Sigmoid colon (tissue), 7 donors: ENCODE results near the gene DYNC1I1. TPM values are rescaled to one million over a fixed set of nuclear protein-coding genes. Genes with fewer than 3 reads are reported as not detected.

Experiments used
- DNase-seq: peaks from one replicate; pipeline ENCODE4 v3.0.0-alpha.2; 2019
- H3K27ac ChIP-seq, 4 donors: fragments of 200-600 bp; sonication (generic); one replicate each; pipeline ENCODE4 v1.5.1; 2016 to 2019; ENCODE audit warnings: mild to moderate bottlenecking in 1 of 4
- H3K27me3 ChIP-seq, 3 donors: fragments of 200-600 bp; sonication (generic); one replicate each; pipeline ENCODE4 v1.5.1; 2019; ENCODE audit warnings: mild to moderate bottlenecking in 1 of 3
- H3K36me3 ChIP-seq, 4 donors: fragments of 200-600 bp; sonication (generic); one replicate each; pipeline ENCODE4 v1.5.1; 2016 to 2019
- H3K4me1 ChIP-seq, 4 donors: fragments of 200-600 bp; sonication (generic); one replicate each; pipeline ENCODE4 v1.5.1; 2017 to 2019
- H3K4me3 ChIP-seq, 4 donors: fragments of 200-600 bp; sonication (generic); one replicate each; pipeline ENCODE4 v1.5.1; 2017 to 2019; ENCODE audit warnings: mild to moderate bottlenecking in 2 of 4, moderate library complexity in 1 of 4
- H3K9me3 ChIP-seq, 4 donors: fragments of 200-600 bp in 3 of 4; sonication (generic) in 3 of 4; one replicate each; pipeline versions ENCODE4 v1.5.1 to v1.6.1; 2013 to 2019
- CTCF ChIP-seq, 4 experiments: fragments of 450-650 bp in 3 of 4; fragments of 200-600 bp in 1 of 4; IDR thresholded peaks; one replicate each; pipeline ENCODE4 v1.5.1; 2016 to 2019; ENCODE audit warnings: antibody characterized with exemption in 4 of 4, mild to moderate bottlenecking in 3 of 4, moderate library complexity in 2 of 4
- EP300 ChIP-seq, 4 donors: sonication (generic); formaldehyde crosslinking; IDR thresholded peaks; one replicate each; pipeline ENCODE4 v1.6.1; 2017; ENCODE audit warnings: antibody characterized with exemption in 4 of 4
- POLR2A ChIP-seq, 2 donors: fragments of 450-650 bp; IDR thresholded peaks; one replicate each; pipeline ENCODE4 v1.6.1; 2016; ENCODE audit warnings: antibody characterized with exemption in 2 of 2, mild to moderate bottlenecking in 2 of 2, moderate library complexity in 2 of 2
- POLR2AphosphoS5 ChIP-seq, 4 donors: sonication (generic); formaldehyde crosslinking; IDR thresholded peaks; one replicate each; pipeline ENCODE4 v1.6.1; 2017; ENCODE audit warnings: antibody characterized with exemption in 4 of 4
- WGBS, 2 donors: extraction: QIAGEN DNeasy Blood & Tissue Kit; methylation state at CpG; one replicate each; pipeline ENCODE4 v1.1.7; 2013; 5-methylcytosine and 5-hydroxymethylcytosine counted together
- intact Hi-C: fragments of 100-400 bp; cut with DNase I; formaldehyde crosslinking; loops from one replicate; pipeline ENCODE4 v1.15.1; 2023
- polyA plus RNA-seq, 3 donors: library from polyadenylated mRNA; stranded (reverse); fragments of 200-250 nt; gene quantifications; one replicate each; pipeline ENCODE4 v1.2.3, GENCODE V29; 2013
- total RNA-seq, 4 donors: library from RNA; depleted of rRNA; stranded (reverse); fragments of >200 nt; gene quantifications; one replicate each; pipeline ENCODE4 v1.1.0, GENCODE V29; 2016
- donor health status: healthy with polysubstance abuse.
- donor health status: Bipolar disorder and iron deficiency.
- donor health status: healthy.

Gene DYNC1I1
- total and polyA plus RNA-seq, 7 donors = 0.92 to 65.2 (median 45.1) TPM; not detected in 1

DNA sequence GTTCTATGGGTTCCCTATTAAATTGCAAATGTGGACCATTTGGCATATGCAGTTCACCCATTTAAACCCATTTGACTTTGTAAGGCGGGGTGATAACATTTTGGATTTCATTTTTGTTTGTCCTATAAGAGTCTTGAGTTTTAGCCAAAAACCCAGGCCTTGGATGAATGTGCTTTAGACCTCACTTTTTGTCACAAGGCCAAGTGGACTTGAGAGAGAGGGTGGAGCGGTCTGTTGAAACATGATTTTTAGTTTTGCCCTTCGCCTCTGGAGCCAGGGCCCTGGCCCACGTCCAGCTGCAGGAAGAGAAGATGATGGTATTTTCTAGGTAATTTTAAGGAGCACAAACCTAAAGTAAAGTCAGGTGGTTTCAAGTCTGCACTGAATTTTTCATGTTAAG, 289.5 kb downstream of the DYNC1I1 start:
- no peaks in the 10 kb centered on the region for H3K4me1 ChIP-seq
- no peaks in the 10 kb centered on the region for H3K9me3 ChIP-seq
- DNase-seq = no peak
- intact Hi-C loops = no loop called here
- no peaks in the 10 kb centered on the region for H3K27me3 ChIP-seq
- TF ChIP-seq CTCF (IDR thresholded peaks at IDR 0.05) = no peak
- TF ChIP-seq POLR2AphosphoS5 (IDR thresholded peaks at IDR 0.05) = no peak
- TF ChIP-seq POLR2A (IDR thresholded peaks at IDR 0.05) = no peak
- no peak for TF ChIP-seq EP300 (IDR thresholded peaks at IDR 0.05)
- no peak overlapping the region for H3K27ac ChIP-seq
- H3K4me3 ChIP-seq = no peak overlapping the region
- WGBS, 2 donors = 51 to 70% methylated on average over 4 of the region's 4 CpGs
- H3K36me3 ChIP-seq = no peaks in the 10 kb centered on the region

DNA sequence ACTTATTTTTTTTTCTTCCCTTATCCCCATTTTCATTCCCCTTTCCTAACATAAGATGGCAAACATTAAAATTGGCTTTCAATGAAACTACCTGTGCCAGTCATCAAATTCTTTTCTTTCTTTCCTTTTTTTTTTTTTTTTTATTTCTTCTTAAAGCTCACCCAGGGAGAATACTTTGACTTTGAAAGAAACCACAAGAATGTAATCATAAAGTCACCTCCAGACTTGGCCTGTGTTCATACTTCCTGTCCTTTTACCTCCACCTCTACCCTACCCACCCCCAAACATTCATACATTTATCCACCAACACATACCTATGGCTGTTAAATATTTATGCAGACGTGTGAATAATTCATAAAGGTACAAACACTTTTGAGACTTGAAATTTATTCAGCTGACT, 295.0 kb downstream of the DYNC1I1 start:
- TF ChIP-seq EP300 (IDR thresholded peaks at IDR 0.05) (no peak), CTCF (IDR thresholded peaks at IDR 0.05) (no peak), POLR2AphosphoS5 (IDR thresholded peaks at IDR 0.05) (no peak), POLR2A (IDR thresholded peaks at IDR 0.05) (no peak)
- H3K27me3 ChIP-seq = no peaks in the 10 kb centered on the region
- intact Hi-C loops = no loop called here
- no peaks in the 10 kb centered on the region for H3K9me3 ChIP-seq
- H3K4me1 ChIP-seq = no peaks in the 10 kb centered on the region
- H3K27ac ChIP-seq = no peak overlapping the region
- DNase-seq = no peak
- no peaks in the 10 kb centered on the region for H3K36me3 ChIP-seq
- H3K4me3 ChIP-seq = no peak overlapping the region
- 47 to 67% methylated on average over 1 of the region's 1 CpG for WGBS, 2 donors

DNA sequence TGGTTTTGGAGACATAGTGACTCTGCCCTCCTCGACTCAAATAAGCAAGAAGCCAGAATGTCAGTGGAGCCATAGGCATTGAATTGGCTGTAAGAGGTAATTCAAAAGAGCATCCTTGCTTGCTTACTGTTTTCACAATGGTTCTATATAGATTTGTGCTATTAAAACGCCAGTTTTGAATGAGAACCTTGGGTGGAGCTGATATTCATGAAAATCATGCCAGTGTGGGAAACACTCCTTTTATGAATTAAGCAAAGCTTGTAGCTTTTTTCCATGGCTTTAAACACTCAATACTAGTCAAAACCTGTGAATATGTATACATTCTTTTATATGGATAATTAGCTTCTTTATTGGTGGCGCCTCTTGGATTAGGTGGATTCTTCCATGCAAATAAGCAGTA, 297.0 kb downstream of the DYNC1I1 start:
- Histone ChIP-seq H3K27me3 (no peaks in the 10 kb centered on the region), H3K4me3 (no peak overlapping the region), H3K4me1 (no peaks in the 10 kb centered on the region), H3K36me3 (no peaks in the 10 kb centered on the region), H3K27ac (no peak overlapping the region), H3K9me3 (no peaks in the 10 kb centered on the region)
- intact Hi-C loops = no loop called here
- no peak for DNase-seq
- WGBS, 2 donors = 72 to 89% methylated on average over 3 of the region's 3 CpGs
- no peak for TF ChIP-seq CTCF (IDR thresholded peaks at IDR 0.05)
- TF ChIP-seq POLR2A (IDR thresholded peaks at IDR 0.05) = no peak
- no peak for TF ChIP-seq EP300 (IDR thresholded peaks at IDR 0.05)
- TF ChIP-seq POLR2AphosphoS5 (IDR thresholded peaks at IDR 0.05) = no peak

- intact Hi-C loops = loop anchor here (1.0 to 10.0 kb wide), 2 partner anchors 160 to 952 kb away; no protein-coding TSS in a partner anchor
- Histone ChIP-seq H3K27me3 (peaks cover 0 to 6% (median 0%) of the 10 kb centered on the region in 3 donors), H3K27ac (no peak overlapping the region), H3K4me1 (peaks cover 0 to 7% (median 5%) of the 10 kb centered on the region in 4 donors), H3K36me3 (no peaks in the 10 kb centered on the region), H3K4me3 (no peak overlapping the region), H3K9me3 (no peaks in the 10 kb centered on the region)
- DNase-seq = no peak
- TF ChIP-seq CTCF (IDR thresholded peaks at IDR 0.05) (no peak), POLR2AphosphoS5 (IDR thresholded peaks at IDR 0.05) (no peak), POLR2A (IDR thresholded peaks at IDR 0.05) (no peak), EP300 (IDR thresholded peaks at IDR 0.05) (no peak)
- WGBS, 2 donors = 53 to 73% methylated on average over 1 of the region's 1 CpG
These were observed 302.5 kb downstream of the DYNC1I1 start for GRCh38 chr7:96074871-96075270.
